ENCODE results near the gene POU3F1.
"Not testable (repeated sequence)": the region's sequence is repeated elsewhere in the genome, so short reads cannot be mapped to it uniquely, and the experiment has no call there.

Gene POU3F1

GRCh38 chr1:38047603-38048141 is 1.1 kb upstream of the POU3F1 start:
- DNase-seq (ENCODE audit: low spot score), result no peak

- peak; percentile 91 for DNase-seq (ENCODE audit: low spot score)
Observed at GRCh38 chr1:38046884-38047602, 450 bp upstream of the POU3F1 start.

GRCh38 chr1:38045401-38046332 is 926 bp downstream of the POU3F1 start:
- no peak for DNase-seq (ENCODE audit: low spot score)

- no peak for DNase-seq (ENCODE audit: low spot score)
Observed at GRCh38 chr1:38044221-38045215, 2.1 kb downstream of the POU3F1 start.

- no peak for DNase-seq (ENCODE audit: low spot score)
Observed at GRCh38 chr1:38043036-38043747, 3.4 kb downstream of the POU3F1 start.

GRCh38 chr1:38041936-38042834 is 4.4 kb downstream of the POU3F1 start:
- no peak for DNase-seq (ENCODE audit: low spot score)

- no peak for DNase-seq (ENCODE audit: low spot score)
Observed at GRCh38 chr1:38039331-38040088, 7.1 kb downstream of the POU3F1 start.

GRCh38 chr1:38038861-38039260 is 7.7 kb downstream of the POU3F1 start:
- DNase-seq (ENCODE audit: low spot score), result no peak

- no peak for DNase-seq (ENCODE audit: low spot score)
Observed at GRCh38 chr1:38037221-38037939, 9.2 kb downstream of the POU3F1 start.

- no peak for DNase-seq (ENCODE audit: low spot score)
Observed at GRCh38 chr1:38034871-38035270, 11.7 kb downstream of the POU3F1 start.

GRCh38 chr1:38032992-38033391 is 13.6 kb downstream of the POU3F1 start:
- DNase-seq (ENCODE audit: low spot score), result not testable (repeated sequence)

GRCh38 chr1:38031513-38031866 is 15.1 kb downstream of the POU3F1 start:
- DNase-seq (ENCODE audit: low spot score), result no peak

- DNase-seq (ENCODE audit: low spot score), result no peak
Observed at GRCh38 chr1:38030596-38031512, 15.7 kb downstream of the POU3F1 start.

- no peak for DNase-seq (ENCODE audit: low spot score)
Observed at GRCh38 chr1:38029685-38030511, 16.7 kb downstream of the POU3F1 start.

- DNase-seq (ENCODE audit: low spot score), result no peak
Observed at GRCh38 chr1:38029081-38029681, 17.4 kb downstream of the POU3F1 start.

- no peak for DNase-seq (ENCODE audit: low spot score)
Observed at GRCh38 chr1:38028671-38029070, 17.9 kb downstream of the POU3F1 start.

All from left forelimb (tissue), 1 donor.